HepG2 (cell line): ENCODE data around the gene GADD45GIP1. TPM values are rescaled to one million over a fixed set of nuclear protein-coding genes. Genes with fewer than 3 reads are reported as not detected.
A peak's percentile ranks its signal among the peaks of the same experiment; 100 is the strongest.

Source experiments
- ATAC-seq: fragments of 200-7000 bp; cut with Tn5 transposase; 3 replicates; pipeline ENCODE4 v1.9.1; 2020; ENCODE audit warnings: mild to moderate bottlenecking, moderate library complexity
- BruUV-seq: library from RNA; stranded (reverse); fragments of 400-500 nt; replicated peaks from 2 replicates; lab custom pipeline; 2021; lab: Mats Ljungman, UMichigan
- CTCF ChIA-PET: fragments of 300-600 bp; formaldehyde crosslinking; extraction: SDS; loops from one replicate; lab custom pipeline; 2021; ENCODE audit warnings: low total read pairs, inconsistent platforms, low intra/inter-chr PET ratio; lab: Yijun Ruan, JAX
- POLR2A ChIA-PET: fragments of 350-600 bp; sonication (Branson Sonifier 250); formaldehyde crosslinking; loops from one replicate; lab custom pipeline; 2020; ENCODE audit warnings: antibody characterized with exemption, inconsistent platforms; lab: Yijun Ruan, JAX
- DNase-seq: peaks from one replicate; pipeline ENCODE4 v3.0.0-alpha.2; 2015; ENCODE audit warnings: low spot score
- FAIRE-seq: peaks from 3 replicates; lab custom pipeline; 2011; peaks lifted over from hg19 to GRCh38; lab: Jason Lieb, UNC
- H2AFZ ChIP-seq: one replicate; pipeline ENCODE4 v1.6.1; 2011; ENCODE audit warnings: low read length, inconsistent platforms
- H3K27ac ChIP-seq: fragments of 300-600 bp; 3 replicates; pipeline ENCODE4 v1.8.0; 2011; ENCODE audit warnings: mixed run types, mild to moderate bottlenecking, mixed read lengths, low read length, inconsistent platforms; ENCODE audit not compliant: insufficient read depth; ENCODE audit errors: extremely low read length
- H3K27me3 ChIP-seq, 2 experiments: fragments of 200-600 bp in 1 of 2; 2 replicates in 1 of 2; 3 replicates in 1 of 2; pipeline versions ENCODE4 v1.6.0 to v1.8.0; 2011; ENCODE audit warnings: low read length in 2 of 2, mild to moderate bottlenecking in 2 of 2, moderate library complexity in 2 of 2, inconsistent platforms in 1 of 2; ENCODE audit not compliant: insufficient read depth in 2 of 2, control insufficient read depth in 1 of 2
- H3K36me3 ChIP-seq, 2 experiments: fragments of 200-600 bp in 1 of 2; replicated peaks in 1 of 2; 2 replicates in 1 of 2; 3 replicates in 1 of 2; pipeline versions ENCODE4 v1.5.1 to v1.8.0; 2011; ENCODE audit warnings: low read length in 2 of 2, inconsistent platforms in 1 of 2; ENCODE audit not compliant: insufficient read depth in 2 of 2, control insufficient read depth in 1 of 2
- H3K4me1 ChIP-seq: 2 replicates; pipeline ENCODE4 v1.5.1; 2012; ENCODE audit warnings: low read length, inconsistent platforms; ENCODE audit not compliant: insufficient read depth
- H3K4me2 ChIP-seq: 2 replicates; pipeline ENCODE4 v1.6.0; 2011; ENCODE audit warnings: low read depth, low read length, inconsistent platforms
- H3K4me3 ChIP-seq, 3 experiments: fragments of 200-600 bp in 1 of 3; sonication (generic), shearing (Covaris generic) in 1 of 3; replicated peaks in 1 of 3; 2 replicates each; pipeline ENCODE4 v1.5.1; 2011 to 2016; ENCODE audit warnings: low read length in 3 of 3, inconsistent platforms in 2 of 3, low read depth in 2 of 3, mild to moderate bottlenecking in 2 of 3, control low read depth in 1 of 3, mixed read lengths in 1 of 3; ENCODE audit not compliant: insufficient read depth in 1 of 3
- H3K79me2 ChIP-seq: one replicate; pipeline ENCODE4 v1.6.1; 2011; ENCODE audit warnings: low read length, inconsistent platforms; ENCODE audit not compliant: insufficient read depth
- H3K9ac ChIP-seq: 2 replicates; pipeline ENCODE4 v1.6.0; 2011; ENCODE audit warnings: mild to moderate bottlenecking, low read depth, low read length, inconsistent platforms; ENCODE audit not compliant: insufficient read depth
- H3K9me3 ChIP-seq: 2 replicates; pipeline ENCODE4 v1.5.1; 2012; ENCODE audit warnings: mild to moderate bottlenecking, low read length
- H4K20me1 ChIP-seq: 2 replicates; pipeline ENCODE4 v1.6.0; 2011; ENCODE audit warnings: inconsistent platforms, mild to moderate bottlenecking, low read length, moderate library complexity; ENCODE audit not compliant: insufficient read depth
- EP300 ChIP-seq, 3 experiments: sonication (generic) in 1 of 3; formaldehyde crosslinking in 1 of 3; IDR thresholded peaks; 2 replicates each; pipeline versions ENCODE4 v1.5.1 to v1.6.1; 2011 to 2020; ENCODE audit warnings: low read depth in 2 of 3, low read length in 2 of 3, borderline replicate concordance in 1 of 3, improper control_type of control experiment in 1 of 3, mild to moderate bottlenecking in 1 of 3, missing genetic modification reagents in 1 of 3, moderate library complexity in 1 of 3
- KDM1A ChIP-seq: IDR thresholded peaks from 2 replicates; pipeline ENCODE4 v1.6.1; 2016; ENCODE audit warnings: missing compliant biosample characterization
- RBM22 ChIP-seq: fragments of 200-400 bp; formaldehyde crosslinking; optimal IDR thresholded peaks from 2 replicates; pipeline ENCODE3; 2017; ENCODE audit warnings: mild to moderate bottlenecking, low read length, moderate library complexity
- ZBTB33 ChIP-seq: sonication (generic); formaldehyde crosslinking; IDR thresholded peaks from 2 replicates; pipeline ENCODE4 v1.4.0; 2020; ENCODE audit warnings: missing genetic modification reagents
- ZNF275 ChIP-seq: sonication (generic); formaldehyde crosslinking; IDR thresholded peaks from 2 replicates; pipeline ENCODE4 v1.8.0; 2022; ENCODE audit warnings: missing genetic modification reagents, mild to moderate bottlenecking, inconsistent platforms, borderline replicate concordance
- ZNF530 ChIP-seq: sonication (generic); formaldehyde crosslinking; IDR thresholded peaks from 2 replicates; pipeline ENCODE4 v1.5.0; 2020; ENCODE audit warnings: low read depth, mild to moderate bottlenecking, missing genetic modification reagents
- ZNF570 ChIP-seq: sonication (generic); formaldehyde crosslinking; IDR thresholded peaks from 2 replicates; pipeline ENCODE4 v1.4.0; 2020; ENCODE audit warnings: mild to moderate bottlenecking, missing genetic modification reagents, borderline replicate concordance
- ZNF7 ChIP-seq: IDR thresholded peaks from 2 replicates; pipeline ENCODE4 v1.6.1; 2016; ENCODE audit warnings: missing biosample characterization, missing genetic modification reagents
- WGBS: methylation state at CpG from one replicate; pipeline ENCODE4 v1.1.6; 2017; ENCODE audit warnings: low lambda C conversion rate; 5-methylcytosine and 5-hydroxymethylcytosine counted together
- in situ Hi-C: cut with HindIII; loops from 2 replicates; pipeline ENCODE4 v1.10.0; 2017; ENCODE audit warnings: low pct_unique_long_range_greater_than_20kb; ENCODE audit not compliant: extremely low pct_ligation_motif_present
- intact Hi-C: fragments of 100-400 bp; cut with micrococcal nuclease; formaldehyde crosslinking; loops from one replicate; pipeline ENCODE4 v1.10.0; 2022; ENCODE audit not compliant: unreplicated experiment
- polyA plus RNA-seq, 8 experiments: library from polyadenylated mRNA; depleted of rRNA in 3 of 8; stranded (reverse) in 7 of 8; unstranded in 1 of 8; fragments of >200 nt; fragmentation: Illumina TruSeq in 4 of 8; extraction: Trizol in 4 of 8; gene quantifications; 2 replicates each; pipeline versions ENCODE4 v1.2.1 to v1.2.3, GENCODE V29; 2011 to 2016; ENCODE audit warnings: low read depth in 4 of 8, missing spikeins in 1 of 8, mixed read lengths in 1 of 8; ENCODE audit not compliant: insufficient read depth in 1 of 8
- total RNA-seq, 5 experiments: library from RNA; depleted of rRNA; stranded (reverse); fragments of >200 nt; fragmentation: Illumina TruSeq; extraction: Trizol; gene quantifications; 2 replicates each; pipeline ENCODE4 v1.2.3, GENCODE V29; 2016; ENCODE audit warnings: low read depth in 1 of 5

GADD45GIP1 gene
- total and polyA plus RNA-seq, 2 of the 13 experiments (the other 11 are each of a cell fraction or from before 2014, with no cell fraction given): 24.6 to 30.7 TPM

- H2AFZ ChIP-seq: no peak overlapping the region
- ChIA-PET POLR2A (no interaction called here), CTCF (no interaction called here)
- intact Hi-C loops: no loop called here
- H3K27me3 ChIP-seq: no peaks in the 10 kb centered on the region; a peak in 1 of 5 replicates
- no peaks in the 10 kb centered on the region for H3K9me3 ChIP-seq
- peaks cover 34 to 58% of the 10 kb centered on the region in 2 experiments; a peak in 4 of 5 replicates for H3K36me3 ChIP-seq
- FAIRE-seq: no peak
- BruUV-seq: no TSS peak
- H3K27ac ChIP-seq: no peak overlapping the region
- TF ChIP-seq ZNF7: no peak
- TF ChIP-seq ZNF275: no peak
- peak; percentile 55 for TF ChIP-seq RBM22
- no peak for TF ChIP-seq ZNF570 (CRISPR knock-in tag)
- no peak for TF ChIP-seq KDM1A (CRISPR knock-in tag)
- no peak for TF ChIP-seq ZBTB33 (CRISPR knock-in tag)
- no peak for TF ChIP-seq ZNF530 (CRISPR knock-in tag)
- no peak for TF ChIP-seq EP300 (IDR thresholded peaks at IDR 0.05; ENCODE audit: low read depth in 2 of 2, low read length in 2 of 2)
- TF ChIP-seq EP300 (CRISPR knock-in tag; IDR thresholded peaks at IDR 0.05; ENCODE audit: borderline replicate concordance): no peak
- TF ChIP-seq, all 625 proteins: peak for 1
- ATAC-seq (no peak), DNase-seq (no peak)
- in situ Hi-C loops: no loop called here
- Histone ChIP-seq H3K9ac (no peak overlapping the region), H3K4me3 (no peak overlapping the region), H3K4me1 (peaks cover 24% of the 10 kb centered on the region), H4K20me1 (no peaks in the 10 kb centered on the region; the same call in 1 of the 2 replicates), H3K4me2 (no peak overlapping the region), H3K79me2 (peaks cover 20% of the 10 kb centered on the region)
- WGBS: 98% methylated on average over 15 of the region's 16 CpGs
Measured at GRCh38 chr19:12949363-12950283, 7.4 kb downstream of the GADD45GIP1 start.
